DMS 273 (cell line): ENCODE data around the gene DLG1.

Source experiments
- DNase-seq: peaks from one replicate; lab custom pipeline; 2025; ENCODE audit not compliant: unreplicated experiment; lab: John Stamatoyannopoulos, UW

DLG1 gene

DNA sequence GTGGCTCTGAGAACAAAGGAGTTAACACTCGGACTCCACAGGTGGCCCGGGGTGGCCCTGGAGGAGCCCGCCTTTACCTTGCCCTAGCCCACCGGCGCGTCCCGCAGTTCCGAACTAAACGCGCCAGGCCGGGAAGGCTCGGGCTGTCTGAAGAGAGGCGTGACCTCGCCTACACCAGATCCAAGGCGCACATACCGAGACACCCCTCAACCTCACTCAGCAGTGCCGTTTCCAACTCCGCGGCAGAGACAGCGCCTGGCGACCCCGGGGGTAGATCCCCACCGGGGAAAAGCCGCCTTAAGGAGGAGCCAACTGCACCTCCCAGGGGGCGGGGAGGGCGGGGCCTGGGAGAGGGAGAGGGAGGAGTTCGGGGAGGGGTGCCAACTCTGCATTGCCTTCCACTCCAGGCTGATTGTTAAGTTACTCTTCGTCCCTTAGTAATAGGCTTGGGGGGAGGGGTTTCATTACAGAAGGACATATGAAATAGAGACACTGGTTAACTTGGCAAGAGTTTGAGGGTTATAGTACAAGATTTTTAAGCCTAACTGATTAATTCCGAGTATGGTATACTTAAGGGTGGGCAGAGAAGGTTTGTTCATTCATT is at the start of gene DLG1:
DLG1 (minus strand) TSS at position 272 of the 604 bp plus-strand sequence. CDS start 1,408 bp downstream, outside the sequence.
- DNase-seq = peak; percentile 96

DNA sequence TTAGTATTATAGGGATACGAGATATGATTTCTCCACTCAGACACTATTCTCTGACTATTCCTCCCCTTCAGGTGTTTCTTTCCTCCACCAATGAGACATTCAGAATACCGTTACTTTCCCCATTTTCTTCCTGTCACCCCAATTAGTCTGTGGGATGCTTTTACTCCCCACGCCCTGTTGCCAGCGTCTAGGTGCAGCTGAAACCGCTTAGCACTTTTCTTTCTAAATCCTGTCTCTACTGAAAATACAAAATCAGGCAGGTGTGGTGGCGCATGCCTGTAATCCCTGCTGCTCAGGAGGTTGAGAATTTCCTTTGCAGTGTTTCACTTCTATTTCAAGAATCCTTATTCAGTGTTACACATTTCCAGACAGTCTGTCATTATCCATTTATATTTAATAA is 49.6 kb upstream of the DLG1 start:
- no peak for DNase-seq

DNA sequence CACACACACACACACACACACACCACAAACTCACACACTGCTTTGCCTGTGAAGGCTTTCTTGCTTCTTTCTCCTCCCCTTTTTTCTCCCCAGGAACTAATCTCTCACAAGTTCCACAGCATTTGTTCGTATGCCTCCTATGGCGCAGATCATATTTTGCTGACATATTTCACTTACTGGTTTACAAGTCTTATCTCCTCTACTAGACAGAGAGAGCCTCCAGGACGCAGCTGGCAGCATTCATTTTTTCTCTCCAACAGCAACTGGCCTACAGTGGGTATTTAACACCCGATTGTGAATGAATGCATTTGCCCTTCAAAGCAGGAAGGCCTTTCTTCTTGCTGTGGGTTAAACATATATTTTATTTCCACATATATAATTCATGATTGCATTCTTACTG is 47.0 kb upstream of the DLG1 start:
- DNase-seq = no peak

DNA sequence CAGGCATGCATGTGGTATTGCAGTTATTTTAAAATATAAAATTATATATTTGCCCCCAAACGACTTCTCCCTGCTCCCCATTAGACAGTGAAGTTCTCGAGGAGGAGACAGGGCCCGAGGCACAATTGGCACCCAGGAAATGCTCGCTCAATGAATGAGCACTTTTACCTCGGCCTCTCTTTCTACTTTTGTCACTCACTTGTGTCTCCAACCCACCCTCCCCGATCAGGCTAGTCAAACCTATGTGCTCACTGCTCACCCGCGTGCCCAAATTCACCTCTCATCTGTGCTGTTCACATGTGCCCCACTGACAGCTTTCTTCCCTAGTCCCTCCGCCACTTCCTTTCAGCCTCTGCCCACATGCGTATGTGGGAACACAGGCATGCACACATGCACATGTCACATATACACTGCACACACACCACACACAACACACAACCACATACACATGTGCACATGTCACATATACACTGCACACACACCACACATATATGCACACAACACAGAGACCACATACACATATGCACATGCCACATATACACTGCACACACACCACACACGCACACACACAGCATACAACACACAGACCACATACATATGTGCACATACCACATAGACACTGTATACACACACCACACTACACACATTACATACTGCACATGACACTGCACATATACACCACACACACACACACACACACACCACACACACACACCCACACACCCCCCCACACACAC is 46.3 kb upstream of the DLG1 start:
- DNase-seq = no peak

DNA sequence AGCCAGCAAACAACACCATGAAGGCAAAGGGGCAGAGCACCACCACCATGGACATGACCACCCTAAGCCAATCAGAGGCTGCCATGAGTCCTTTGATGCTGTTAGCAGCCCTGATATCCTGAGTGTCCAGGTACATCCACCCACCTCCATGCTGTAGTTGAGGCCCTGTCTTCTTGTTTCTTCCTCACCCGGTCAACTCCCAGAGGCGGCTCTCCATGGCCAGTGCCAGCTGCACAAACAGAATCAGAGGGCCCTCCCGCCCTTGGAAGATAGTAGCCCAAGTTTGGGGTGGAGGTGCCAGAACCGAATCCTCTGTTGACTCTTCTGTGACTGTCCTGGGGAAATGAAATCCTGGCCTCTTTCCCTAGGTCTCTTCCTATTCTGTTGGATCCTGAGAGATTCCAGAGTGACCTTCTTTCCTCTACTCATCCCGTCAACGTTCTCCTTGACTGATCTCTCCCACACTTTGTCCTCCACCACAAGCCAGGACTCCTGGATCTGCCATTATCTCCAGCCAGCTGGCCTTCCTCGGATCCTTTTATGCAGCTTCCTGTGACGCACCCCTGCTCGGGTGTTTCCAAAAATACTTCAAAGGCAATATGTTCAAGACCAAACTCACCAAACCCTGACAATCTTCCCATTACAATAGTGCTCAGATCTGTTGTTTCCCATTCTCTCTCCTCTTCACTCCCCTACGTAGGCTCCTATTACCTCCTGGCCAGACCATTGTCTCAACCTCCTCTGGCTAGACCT is 45.4 kb upstream of the DLG1 start:
- peak; percentile 20 for DNase-seq

DNA sequence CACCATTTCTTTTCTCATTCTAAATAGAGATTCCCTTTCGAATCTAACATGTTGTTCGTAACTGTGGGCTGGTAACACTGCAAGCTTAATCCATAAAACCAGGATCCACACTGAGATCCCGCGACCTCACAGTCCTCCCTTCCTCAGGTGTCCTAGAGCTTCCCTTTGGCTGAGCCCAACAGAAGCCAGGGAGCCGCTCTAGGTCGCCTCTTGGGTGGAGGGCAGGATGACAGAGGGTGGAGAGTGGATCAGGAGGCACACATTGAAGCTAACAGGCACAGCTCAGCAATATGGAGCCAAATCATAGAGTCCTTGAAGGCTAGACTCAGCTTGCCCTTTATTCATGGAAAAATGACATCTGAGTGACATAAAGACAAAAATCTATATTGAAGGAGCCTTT is 44.7 kb upstream of the DLG1 start:
- no peak for DNase-seq

DNA sequence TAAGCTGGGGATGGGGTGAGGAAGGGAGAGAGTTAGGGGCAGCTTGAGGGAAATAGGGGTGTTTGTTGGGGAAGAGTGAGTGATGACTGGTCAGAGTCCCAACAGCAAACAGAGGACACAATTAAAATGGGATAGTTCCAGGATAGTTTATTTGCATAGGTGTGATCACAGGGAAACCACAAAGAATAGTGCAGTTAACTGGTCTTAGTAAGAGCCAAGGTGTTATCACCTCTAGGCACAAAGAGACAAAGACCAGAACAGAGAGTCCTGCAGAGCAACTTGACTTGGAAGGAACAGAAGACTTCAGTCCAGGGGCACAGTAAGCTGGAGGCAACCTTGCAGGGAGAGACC is 42.1 kb upstream of the DLG1 start:
- no peak for DNase-seq

DNA sequence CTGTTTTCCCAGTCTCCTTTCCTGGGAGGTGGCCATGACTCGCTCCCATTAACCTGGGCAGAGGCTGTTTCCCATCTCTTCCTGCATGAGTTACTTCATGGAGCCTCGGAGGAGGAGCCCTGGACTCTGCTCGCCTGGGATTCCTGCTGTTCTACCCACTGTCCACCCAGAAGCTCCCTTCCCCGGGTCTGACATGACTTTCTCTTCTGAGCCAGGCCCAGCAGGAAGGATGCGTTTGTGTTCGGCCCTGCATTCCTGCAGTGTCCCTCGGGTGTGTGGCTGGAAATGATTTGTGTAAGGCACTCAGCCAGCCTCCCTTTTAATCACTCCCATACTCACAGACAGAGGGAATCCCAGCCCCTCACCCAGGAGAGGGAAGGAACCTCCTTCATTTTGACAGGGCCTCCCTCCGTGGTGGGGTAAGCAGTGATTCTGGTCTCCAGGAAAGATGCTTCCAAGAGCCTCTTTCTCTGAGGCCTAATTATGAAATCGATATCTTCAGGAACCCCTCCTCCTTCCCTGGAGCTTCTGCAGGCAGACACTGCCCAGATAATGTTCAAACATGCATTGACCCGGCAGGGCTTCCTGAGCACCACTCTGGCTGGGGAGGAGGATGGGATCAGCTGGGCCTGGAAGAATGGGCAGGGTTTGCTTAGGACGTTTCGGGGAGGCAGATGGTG is 41.6 kb upstream of the DLG1 start:
- DNase-seq = no peak

DNA sequence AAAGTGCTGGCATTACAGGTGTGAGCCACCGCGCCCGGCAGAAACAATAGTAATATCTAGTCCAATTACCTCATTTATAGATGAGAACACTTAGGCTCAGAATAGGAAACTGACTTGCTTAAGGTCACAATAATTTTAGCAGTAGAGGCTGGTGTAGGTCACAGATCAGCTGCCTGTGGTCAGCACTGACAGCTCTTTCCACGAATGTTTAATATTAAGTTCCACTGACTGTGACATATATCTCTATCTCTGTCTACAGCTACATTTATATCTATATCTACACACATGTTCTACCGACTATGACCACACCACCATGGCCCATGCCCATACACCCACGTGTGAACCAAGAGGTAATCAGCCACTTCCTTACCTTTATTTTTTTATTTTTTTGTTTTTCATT is 40.2 kb upstream of the DLG1 start:
- no peak for DNase-seq

DNA sequence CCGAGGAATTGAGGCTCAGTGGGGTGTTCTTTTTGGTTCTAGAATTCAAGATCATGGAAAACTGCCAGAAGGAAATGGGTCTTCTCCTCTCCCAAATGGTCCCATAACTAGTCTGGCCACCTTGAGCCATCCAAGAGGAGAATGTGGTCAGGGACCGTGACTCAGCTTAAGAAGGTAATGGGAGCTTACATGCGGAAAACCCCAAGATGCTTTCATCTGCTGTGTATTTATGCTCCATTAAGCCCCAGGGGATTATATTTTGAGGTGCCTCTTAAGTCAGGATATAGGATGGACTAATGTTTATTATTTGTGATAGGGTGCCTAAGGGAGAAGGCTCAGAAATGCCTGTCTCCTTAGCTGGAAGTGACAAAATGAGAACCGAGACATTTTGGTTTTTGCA is 39.2 kb upstream of the DLG1 start:
- DNase-seq = no peak

DNA sequence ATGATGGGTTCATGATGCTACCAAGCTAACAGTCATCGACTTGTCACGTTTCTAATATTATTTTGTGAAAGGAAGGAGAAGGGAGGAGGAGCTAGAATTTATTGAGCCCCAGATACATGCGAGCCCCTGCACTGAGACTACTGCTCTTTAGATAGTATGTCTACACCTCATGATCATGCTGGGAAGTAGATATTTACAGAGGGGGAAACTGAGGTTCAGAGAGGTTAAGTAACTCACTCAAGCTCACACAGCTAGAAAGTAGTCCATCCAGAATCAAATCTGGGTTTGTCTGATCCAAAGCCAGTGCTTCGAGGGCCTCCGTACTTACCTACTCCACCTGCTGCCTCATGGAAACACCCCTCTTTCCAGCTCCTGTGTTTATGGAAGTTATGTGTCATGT is 38.8 kb upstream of the DLG1 start:
- DNase-seq = no peak

DNA sequence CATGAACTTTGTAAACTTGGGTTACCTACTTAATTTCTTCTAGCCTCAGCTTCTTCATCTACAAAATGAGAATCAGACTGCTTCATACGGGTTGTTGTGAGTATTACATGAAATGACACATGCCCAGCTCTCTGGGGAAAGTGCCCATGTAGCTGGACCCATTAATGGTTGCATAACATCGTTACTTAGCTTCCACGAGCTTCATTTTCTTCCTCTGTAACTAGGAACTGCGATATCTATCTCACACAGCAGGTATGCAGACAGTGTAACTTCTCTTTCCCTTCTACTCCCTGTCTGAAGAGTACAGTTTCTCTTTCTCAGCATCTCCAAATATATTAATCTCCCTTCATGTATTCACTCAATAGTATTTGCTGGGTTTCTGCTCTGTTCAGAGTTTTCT is 37.9 kb upstream of the DLG1 start:
- DNase-seq = no peak

DNA sequence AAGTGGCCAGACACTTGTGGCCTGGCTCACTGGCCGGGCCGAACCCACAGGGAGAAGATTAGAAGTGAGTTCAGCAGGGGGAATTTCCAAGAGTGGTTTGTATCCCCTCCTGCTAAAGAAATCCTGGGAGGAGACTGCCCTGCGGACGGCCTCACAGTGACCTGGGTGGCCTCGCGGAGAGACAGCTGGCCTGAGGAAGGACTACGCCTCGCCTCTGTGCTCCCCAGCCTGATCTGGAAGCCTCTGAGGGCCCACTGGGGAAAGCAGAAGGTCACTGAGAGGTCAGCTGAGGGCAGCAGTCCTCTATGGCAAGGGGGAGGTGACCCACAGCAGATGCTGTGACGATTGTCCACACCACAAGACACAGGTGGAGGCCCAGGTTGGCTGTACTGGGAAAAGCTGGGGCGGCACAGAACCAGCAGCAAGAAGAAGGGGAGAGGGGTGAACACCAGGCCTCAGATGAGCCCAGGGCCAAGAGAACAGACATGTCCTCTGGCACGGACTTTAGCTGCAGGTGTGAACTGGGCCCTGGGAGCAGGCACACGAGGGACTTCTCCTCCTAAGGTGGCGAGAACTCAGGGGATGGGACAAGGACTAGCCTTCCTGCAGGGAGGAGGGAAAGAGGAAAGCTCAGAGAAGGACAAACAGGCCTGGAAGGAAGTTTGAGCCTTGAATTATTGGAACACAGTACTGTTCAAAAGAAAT is 37.2 kb upstream of the DLG1 start:
- DNase-seq = no peak

DNA sequence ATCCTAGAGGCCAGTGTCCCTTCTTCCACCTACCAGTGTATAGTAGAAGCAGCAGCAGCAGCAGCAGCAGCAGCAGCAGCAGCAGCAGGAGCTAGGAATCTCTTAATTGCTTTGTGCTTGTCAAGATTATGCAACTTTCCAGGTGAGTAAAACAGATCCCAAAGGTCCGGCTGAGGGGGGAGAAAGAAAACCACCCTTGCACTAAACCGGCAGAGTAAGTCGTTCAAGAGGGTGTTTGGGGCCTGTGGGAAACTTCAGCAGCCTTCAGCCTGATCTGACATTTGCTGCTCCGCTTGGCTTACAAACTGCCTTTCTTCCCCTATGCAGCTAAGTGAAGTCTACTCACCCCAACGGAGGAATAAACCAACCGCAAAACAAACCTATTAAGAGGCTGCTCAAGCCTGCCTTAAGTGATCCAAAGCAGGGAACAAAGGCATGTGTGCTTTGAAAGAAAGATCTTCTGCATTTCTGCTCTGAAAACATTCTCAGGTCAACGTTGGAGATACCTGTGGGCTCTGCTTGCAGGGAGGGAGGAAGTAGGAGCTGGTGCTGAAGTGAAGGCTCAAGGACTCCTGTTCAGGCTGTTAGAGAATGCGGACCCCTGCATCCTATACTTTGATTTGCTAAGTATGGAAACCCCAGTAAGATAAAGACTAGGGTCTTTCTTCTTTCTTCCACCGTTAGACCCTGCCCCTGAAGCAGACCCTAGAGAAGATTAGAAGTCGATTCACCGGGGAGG is 35.7 kb upstream of the DLG1 start:
- DNase-seq = no peak

DNA sequence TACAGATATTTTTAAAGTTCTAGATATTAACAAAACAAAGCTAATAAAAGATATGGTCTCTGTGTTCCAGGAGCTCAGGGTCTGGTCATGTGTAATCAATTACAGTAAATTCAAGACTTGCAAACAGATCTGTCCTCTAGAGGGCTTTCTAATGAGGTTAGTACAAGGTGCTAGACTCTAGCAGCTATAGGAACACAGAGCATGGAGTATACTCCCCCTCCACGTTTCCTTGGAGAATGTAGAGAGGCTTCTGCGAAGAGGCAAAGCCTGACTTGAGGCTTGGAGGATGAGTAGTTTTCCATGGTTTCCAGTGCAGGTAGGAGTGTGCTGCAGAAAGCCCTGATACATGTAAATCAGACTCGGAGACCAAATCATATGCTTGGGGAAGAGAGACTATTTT is 32.7 kb upstream of the DLG1 start:
- peak; percentile 27 for DNase-seq

DNA sequence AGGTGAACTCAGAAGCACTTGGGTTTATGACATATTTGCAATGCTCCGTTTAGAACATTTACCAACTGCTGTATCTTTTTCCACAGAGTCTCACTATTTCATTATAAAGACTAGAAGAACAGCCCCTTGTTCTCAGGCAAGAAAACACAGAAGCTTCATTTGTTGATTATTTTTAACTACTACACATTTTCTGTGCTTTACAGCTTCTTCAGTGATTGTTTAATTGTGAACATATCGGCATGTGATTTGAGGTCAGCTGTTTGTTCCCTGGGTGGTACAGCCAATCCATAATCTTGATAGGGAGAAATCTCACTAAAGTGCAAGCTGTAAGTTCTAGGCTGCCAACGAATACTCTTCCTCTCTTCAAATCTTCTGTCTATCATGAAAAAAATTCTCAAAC is 31.0 kb upstream of the DLG1 start:
- DNase-seq = no peak

DNA sequence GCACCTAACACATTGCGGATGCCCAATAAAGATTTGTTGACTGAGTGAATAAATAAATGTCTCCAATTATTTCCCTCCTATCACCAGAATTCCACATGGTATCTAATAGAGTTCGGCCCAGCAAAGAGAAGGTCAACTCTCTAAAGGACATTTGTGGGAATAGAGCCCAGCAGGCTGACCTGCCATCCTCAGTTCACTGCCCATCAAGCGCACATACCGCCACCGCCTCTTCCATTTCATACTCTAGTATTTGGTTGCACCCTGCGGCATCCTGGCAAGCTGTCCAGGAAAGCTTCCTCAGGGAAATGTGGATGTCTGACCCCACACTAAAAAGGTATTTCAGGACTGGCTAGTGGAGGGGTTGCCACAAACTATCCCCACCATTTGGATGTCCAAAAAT is 29.8 kb upstream of the DLG1 start:
- DNase-seq = no peak

DNA sequence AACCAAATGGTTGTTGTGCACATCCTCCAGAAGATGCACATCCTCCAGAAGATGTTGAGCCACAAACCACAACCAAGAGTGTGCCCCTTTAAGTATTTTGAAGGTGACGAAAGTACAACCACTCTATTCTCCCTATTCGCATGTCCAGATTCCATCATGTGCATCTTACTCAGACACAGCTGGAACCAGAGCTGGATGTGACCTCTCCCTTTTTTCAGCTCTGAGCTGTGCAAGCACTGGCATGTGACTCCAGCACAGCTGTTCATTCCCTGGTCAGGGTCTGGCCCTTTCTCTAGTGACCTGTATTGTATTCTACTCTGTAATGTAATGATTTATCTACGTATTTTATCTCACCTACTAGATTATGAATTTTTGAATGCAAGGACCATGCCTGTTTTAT is 29.3 kb upstream of the DLG1 start:
- DNase-seq = no peak

DNA sequence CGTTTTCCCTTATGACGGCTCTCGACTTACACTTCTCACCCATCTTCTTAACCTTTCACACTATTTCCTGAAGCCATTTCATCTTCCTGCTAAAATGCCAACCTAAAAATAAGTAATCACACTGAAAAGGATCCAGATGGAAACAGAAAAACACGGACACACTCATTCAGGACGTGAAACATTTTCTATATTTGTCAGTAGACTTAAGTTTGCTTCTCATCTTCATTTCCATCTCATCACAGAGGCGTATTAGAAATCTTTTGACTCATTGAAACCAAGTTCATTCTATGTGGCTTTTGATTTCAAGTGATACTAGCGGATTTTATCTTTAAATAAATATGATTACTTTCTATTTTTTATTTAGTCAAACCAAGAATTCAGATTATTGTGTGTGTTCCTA is 27.4 kb upstream of the DLG1 start:
- DNase-seq = no peak

DNA sequence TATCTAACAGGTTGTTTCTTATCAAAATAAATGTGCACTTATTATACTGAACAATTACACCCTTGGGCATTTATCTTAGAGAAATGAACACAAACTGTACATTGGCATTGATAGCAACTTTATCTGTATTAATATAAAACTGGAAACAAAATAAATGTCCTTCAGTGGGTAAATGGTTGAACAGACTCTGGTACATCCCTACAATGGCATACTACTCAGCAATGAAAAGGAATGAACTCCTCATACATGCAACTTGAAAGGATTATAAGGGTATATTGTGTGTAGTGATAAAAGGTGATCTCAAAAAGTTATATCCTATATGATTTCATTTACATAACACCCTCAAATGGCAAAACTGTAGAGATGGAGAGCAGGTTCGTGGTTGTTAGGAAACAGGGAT is 23.7 kb upstream of the DLG1 start:
- DNase-seq = no peak

DNA sequence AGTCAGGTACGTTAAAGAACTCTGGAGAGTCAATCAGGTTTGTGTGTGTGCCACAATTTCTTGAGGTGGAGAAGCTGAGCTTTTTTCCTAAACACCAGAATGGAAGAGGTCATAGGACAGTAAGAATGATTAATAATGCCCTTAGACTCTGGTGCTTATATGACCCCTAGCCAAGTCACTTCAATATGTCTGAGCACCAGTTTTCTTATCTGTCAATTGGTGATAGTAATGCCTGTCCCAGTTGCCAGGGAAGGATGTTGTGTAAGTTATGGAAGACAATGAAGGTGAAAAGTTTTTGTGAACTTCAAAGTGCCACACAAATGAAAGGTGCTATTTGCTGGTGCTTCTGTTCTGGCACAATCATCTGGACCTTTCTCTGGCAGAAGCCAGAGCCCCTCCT is 22.2 kb upstream of the DLG1 start:
- DNase-seq = no peak
